Measurements from ENCODE around the gene BARX2. TPM values are rescaled to one million over a fixed set of nuclear protein-coding genes. Genes with fewer than 3 reads are reported as not detected.

BARX2 gene
- total RNA-seq, 4 donors from 2014 or later: 1.4 TPM; not detected in 3

- DNase-seq (ENCODE audit: low spot score): no peak
- ATAC-seq (ENCODE audit: low FRiP score): no peak
- TF ChIP-seq CTCF (IDR thresholded peaks at IDR 0.05): no peak
These were observed 83.3 kb downstream of the BARX2 start for GRCh38 chr11:129458756-129459535.

GRCh38 chr11:129460714-129461113 is 85.1 kb downstream of the BARX2 start:
- ATAC-seq (ENCODE audit: low FRiP score) (no peak), DNase-seq (ENCODE audit: low spot score) (no peak)
- no peak for TF ChIP-seq CTCF (IDR thresholded peaks at IDR 0.05)

- ATAC-seq (ENCODE audit: low FRiP score): no peak
- TF ChIP-seq CTCF (IDR thresholded peaks at IDR 0.05): no peak
- no peak for DNase-seq (ENCODE audit: low spot score)
These were observed 108.4 kb downstream of the BARX2 start for GRCh38 chr11:129484068-129484467.

GRCh38 chr11:129489249-129489648 is 113.6 kb downstream of the BARX2 start:
- ATAC-seq (ENCODE audit: low FRiP score): no peak
- TF ChIP-seq CTCF (IDR thresholded peaks at IDR 0.05): no peak

GRCh38 chr11:129490004-129490403 is 114.4 kb downstream of the BARX2 start:
- ATAC-seq (ENCODE audit: low FRiP score): no peak
- no peak for DNase-seq (ENCODE audit: low spot score)
- no peak for TF ChIP-seq CTCF (IDR thresholded peaks at IDR 0.05)

More at GRCh38 chr11:129489249-129489648, 113.6 kb downstream of the BARX2 start:
- no peak for DNase-seq (ENCODE audit: low spot score)

GRCh38 chr11:129493746-129494145 is 118.1 kb downstream of the BARX2 start:
- no peak for TF ChIP-seq CTCF (IDR thresholded peaks at IDR 0.05)
- DNase-seq (ENCODE audit: low spot score) (no peak), ATAC-seq (ENCODE audit: low FRiP score) (no peak)

Other genes with a start within 250 kb of the BARX2 start
- gene ARHGAP32, start 183.5 kb upstream of the BARX2 start, total RNA-seq: 10 to 100 TPM; 11.2 to 21.7 (median 18.1) TPM